ENCODE measurements around the gene ARFRP1. TPM values are rescaled to one million over a fixed set of nuclear protein-coding genes. Genes with fewer than 3 reads are reported as not detected.
A peak's percentile ranks its signal among the peaks of the same experiment; 100 is the strongest.

Gene ARFRP1
- total and polyA plus RNA-seq, 2 of the 13 experiments (the other 11 are each of a cell fraction or from before 2014, with no cell fraction given), result 32.0 to 51.1 TPM

GRCh38 chr20:63737945-63738686 is 30.3 kb upstream of the ARFRP1 start (continued):
- peak; percentile 69 for TF ChIP-seq HDAC2 (CRISPR knock-in tag; IDR thresholded peaks at IDR 0.05)
- TF ChIP-seq MED1 (CRISPR knock-in tag; IDR thresholded peaks at IDR 0.05), result peak; percentile 86
- TF ChIP-seq ZNF570 (CRISPR knock-in tag; IDR thresholded peaks at IDR 0.05; ENCODE audit: borderline replicate concordance), result peak; percentile 97; the same call in 1 of the 2 replicates
- peak; percentile 90 for TF ChIP-seq PHF8 (CRISPR knock-in tag; IDR thresholded peaks at IDR 0.05)
- TF ChIP-seq BCLAF1 (IDR thresholded peaks at IDR 0.05), result no peak
- peak; percentile 90 for TF ChIP-seq ZNF703 (CRISPR knock-in tag; IDR thresholded peaks at IDR 0.05; ENCODE audit: borderline replicate concordance)
- TF ChIP-seq, protein P1, sequence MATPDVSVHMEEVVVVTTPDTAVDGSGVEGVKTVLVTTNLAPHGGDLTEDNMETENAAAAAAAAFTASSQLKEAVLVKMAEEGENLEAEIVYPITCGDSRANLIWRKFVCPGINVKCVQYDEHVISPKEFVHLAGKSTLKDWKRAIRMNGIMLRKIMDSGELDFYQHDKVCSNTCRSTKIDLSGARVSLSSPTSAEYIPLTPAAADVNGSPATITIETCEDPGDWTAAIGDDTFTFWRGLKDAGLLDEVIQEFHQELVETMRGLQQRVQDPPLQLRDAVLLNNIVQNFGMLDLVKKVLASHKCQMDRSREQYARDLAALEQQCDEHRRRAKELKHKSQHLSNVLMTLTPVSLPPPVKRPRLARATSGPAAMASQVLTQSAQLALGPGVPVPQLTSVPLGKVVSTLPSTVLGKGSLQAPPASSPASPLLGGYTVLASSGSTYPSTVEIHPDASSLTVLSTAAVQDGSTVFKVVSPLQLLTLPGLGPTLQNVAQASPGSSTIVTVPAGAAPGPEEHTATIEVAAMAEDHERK (CRISPR knock-in tag; IDR thresholded peaks at IDR 0.05; ENCODE audit: low read depth), result no peak
- peak; percentile 82 for TF ChIP-seq HOXA3 (CRISPR knock-in tag; IDR thresholded peaks at IDR 0.05)
- TF ChIP-seq EEA1 (CRISPR knock-in tag; IDR thresholded peaks at IDR 0.05; ENCODE audit: borderline replicate concordance), result 0 out of 2 replicates have a peak, but pooled peaks have one; percentile 7
- TF ChIP-seq ZNF569 (CRISPR knock-in tag; IDR thresholded peaks at IDR 0.05; ENCODE audit: borderline replicate concordance), result no peak
- no peak; the same call in 1 of the 2 replicates for TF ChIP-seq ZNF20 (CRISPR knock-in tag; IDR thresholded peaks at IDR 0.05)
- peak; percentile 95 for TF ChIP-seq CBFB (CRISPR knock-in tag; IDR thresholded peaks at IDR 0.05)
- TF ChIP-seq ZNF549 (CRISPR knock-in tag; IDR thresholded peaks at IDR 0.05), result 0 out of 2 replicates have a peak, but pooled peaks have one; percentile 11
- TF ChIP-seq, protein P2, sequence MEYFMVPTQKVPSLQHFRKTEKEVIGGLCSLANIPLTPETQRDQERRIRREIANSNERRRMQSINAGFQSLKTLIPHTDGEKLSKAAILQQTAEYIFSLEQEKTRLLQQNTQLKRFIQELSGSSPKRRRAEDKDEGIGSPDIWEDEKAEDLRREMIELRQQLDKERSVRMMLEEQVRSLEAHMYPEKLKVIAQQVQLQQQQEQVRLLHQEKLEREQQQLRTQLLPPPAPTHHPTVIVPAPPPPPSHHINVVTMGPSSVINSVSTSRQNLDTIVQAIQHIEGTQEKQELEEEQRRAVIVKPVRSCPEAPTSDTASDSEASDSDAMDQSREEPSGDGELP (IDR thresholded peaks at IDR 0.05; ENCODE audit: borderline replicate concordance, low read depth), result peak; percentile 83
- TF ChIP-seq GTF3A (CRISPR knock-in tag; conservative IDR thresholded peaks at IDR 0.05), result peak; percentile 93; the same call in 1 of the 2 replicates
- peak; percentile 90; the same call in 1 of the 2 replicates for TF ChIP-seq ZNF776 (CRISPR knock-in tag; IDR thresholded peaks at IDR 0.05)
- no peak; the same call in 1 of the 2 replicates for TF ChIP-seq ZSCAN5A (CRISPR knock-in tag; IDR thresholded peaks at IDR 0.05; ENCODE audit: borderline replicate concordance)
- peak; percentile 87 for TF ChIP-seq MEF2D (CRISPR knock-in tag; IDR thresholded peaks at IDR 0.05)
- TF ChIP-seq TARDBP (CRISPR knock-in tag; IDR thresholded peaks at IDR 0.05), result peak; percentile 70; the same call in 1 of the 2 replicates
- TF ChIP-seq ZNF354B (CRISPR knock-in tag; IDR thresholded peaks at IDR 0.05), result 0 out of 2 replicates have a peak, but pooled peaks have one; percentile 93
- TF ChIP-seq ZNF234 (CRISPR knock-in tag; conservative IDR thresholded peaks at IDR 0.05), result no peak; the same call in 1 of the 2 replicates
- TF ChIP-seq RFX5 (IDR thresholded peaks at IDR 0.05; ENCODE audit: low read depth, low read length), result no peak
- TF ChIP-seq ZNF773 (CRISPR knock-in tag; IDR thresholded peaks at IDR 0.05; ENCODE audit: borderline replicate concordance), result peak; percentile 42; the same call in 1 of the 2 replicates
- TF ChIP-seq NR2F1 (CRISPR knock-in tag; IDR thresholded peaks at IDR 0.05), result peak; percentile 72 to 89
